ENCODE measurements around the gene AKAP7. TPM values are rescaled to one million over a fixed set of nuclear protein-coding genes. Genes with fewer than 3 reads are reported as not detected.
A peak's percentile ranks its signal among the peaks of the same experiment; 100 is the strongest.
"Not testable (repeated sequence)": the region's sequence is repeated elsewhere in the genome, so short reads cannot be mapped to it uniquely, and the experiment has no call there.

Gene AKAP7
- total RNA-seq: 10.9 TPM
- long read RNA-seq, transcript AKAP7-204 (8 exons, 2,954 nt): major isoform, 7 of 23 reads
- long read RNA-seq, partial matches to known transcripts: 4 of 23 reads
- long read RNA-seq, other reads (novel, unspliced or antisense): 12 of 23 reads

DNA sequence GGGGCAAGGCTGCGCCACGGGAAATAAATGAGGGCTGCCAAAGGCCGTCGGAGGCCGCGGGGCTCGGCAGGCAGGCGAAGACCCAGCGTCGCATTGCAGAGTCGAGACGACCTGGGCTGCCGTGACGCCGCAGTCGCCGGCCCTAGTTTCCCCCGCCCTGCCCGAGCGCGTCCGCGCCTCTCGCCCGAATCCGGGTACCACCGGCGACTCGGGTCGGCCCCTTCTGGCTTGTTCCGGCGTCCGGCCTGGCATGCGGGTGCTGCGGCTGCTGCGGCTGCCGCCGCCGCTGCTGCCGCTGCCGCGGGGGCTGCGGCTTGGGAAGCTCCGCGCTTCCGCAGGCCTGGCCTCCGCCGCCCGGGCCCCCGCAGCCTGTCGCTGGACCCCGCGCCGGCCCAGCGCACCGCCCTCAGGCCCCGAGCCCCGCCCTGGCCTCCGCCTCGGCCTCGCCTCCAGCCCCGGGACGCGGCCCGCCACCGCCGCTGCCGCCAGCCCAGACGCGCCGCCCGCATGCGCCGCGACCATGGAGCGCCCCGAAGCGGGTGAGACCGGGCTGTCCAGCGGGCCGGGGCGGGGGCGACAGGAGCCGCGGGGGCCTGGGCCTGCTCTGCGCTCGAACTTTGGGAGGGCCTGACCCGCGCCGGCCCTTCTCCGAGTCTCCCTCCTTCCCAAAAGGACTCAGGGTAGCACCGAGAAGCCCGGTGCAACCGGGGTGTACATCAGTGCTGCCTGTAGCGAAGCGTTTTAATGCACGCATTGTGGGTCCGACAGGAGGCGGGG, at the start of gene AKAP7:
TSS of gene AKAP7 (plus strand) at position 224 of the 777 bp plus-strand sequence. CDS start at position 521, 297 bp downstream.
- DNase-seq (ENCODE audit: low spot score): peak; percentile 83
- intact Hi-C loops (cut with DNase I): no loop called here

DNA sequence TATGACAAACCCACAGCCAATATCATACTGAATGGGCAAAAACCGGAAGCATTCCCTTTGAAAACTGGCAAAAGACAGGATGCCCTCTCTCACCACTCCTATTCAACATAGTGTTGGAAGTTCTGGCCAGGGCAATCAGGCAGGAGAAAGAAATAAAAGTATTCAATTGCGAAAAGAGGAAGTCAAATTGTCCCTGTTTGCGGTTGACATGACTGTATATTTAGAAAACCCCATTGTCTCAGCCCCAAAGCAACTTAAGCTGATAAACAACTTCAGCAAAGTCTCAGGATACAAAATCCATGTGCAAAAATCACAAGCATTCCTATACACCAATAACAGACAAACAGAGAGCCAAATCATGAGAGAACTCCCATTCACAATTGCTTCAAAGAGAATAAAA, 44.9 kb upstream of the AKAP7 start:
- intact Hi-C loops (cut with DNase I); DNase-seq (ENCODE audit: low spot score): not testable (repeated sequence)

DNA sequence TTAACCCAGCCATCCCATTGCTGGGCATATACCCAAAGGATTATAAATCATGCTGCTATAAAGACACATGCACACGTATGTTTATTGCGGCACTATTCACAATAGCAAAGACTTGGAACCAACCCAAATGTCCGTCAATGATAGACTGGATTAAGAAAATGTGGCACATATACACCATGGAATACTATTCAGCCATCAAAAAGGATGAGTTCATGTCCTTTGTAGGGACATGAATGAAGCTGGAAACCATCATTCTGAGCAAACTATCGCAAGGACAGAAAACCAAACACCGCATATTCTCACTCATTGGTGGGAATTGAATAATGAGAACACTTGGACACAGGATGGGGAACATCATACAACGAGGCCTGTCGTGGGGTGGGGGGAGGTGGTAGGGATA, 43.3 kb upstream of the AKAP7 start:
- intact Hi-C loops (cut with DNase I); DNase-seq (ENCODE audit: low spot score): not testable (repeated sequence)

DNA sequence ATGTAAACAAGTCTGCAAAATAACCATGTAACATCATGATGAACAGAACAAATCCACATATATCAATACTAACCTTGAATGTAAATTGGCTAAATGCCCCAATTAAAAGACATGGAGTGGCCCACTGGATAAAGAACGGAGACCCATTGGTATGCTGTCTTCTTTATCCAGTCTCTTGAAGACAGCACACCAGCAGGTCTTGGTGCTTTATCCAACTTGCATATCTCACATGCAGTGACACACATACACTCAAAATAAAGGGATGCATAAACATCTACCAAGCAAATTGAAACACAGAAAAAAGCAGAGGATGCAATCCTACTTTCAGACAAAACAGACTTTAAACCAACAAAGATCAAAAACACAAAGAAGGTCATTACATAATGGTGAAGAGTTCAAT, 41.9 kb upstream of the AKAP7 start:
- intact Hi-C loops (cut with DNase I): no loop called here
- DNase-seq (ENCODE audit: low spot score): no peak

DNA sequence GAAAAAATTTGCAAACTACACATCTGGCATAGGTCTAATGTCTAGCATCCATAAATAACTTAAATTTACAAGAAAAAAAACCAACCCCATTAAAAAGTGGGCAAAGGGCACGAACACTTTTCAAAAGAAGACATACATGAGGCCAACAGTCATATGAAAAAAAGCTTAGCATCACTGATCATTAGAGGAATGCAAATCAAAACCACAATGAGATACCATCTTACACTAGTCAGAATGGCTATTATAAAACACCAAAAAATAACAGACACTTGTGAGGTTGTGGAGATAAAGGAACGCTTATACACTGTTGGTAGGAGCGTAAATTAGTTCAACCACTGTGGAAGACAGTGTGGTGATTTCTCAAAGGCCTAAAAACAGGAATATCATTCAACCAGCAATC, 38.5 kb upstream of the AKAP7 start:
- intact Hi-C loops (cut with DNase I): no loop called here
- no peak for DNase-seq (ENCODE audit: low spot score)

DNA sequence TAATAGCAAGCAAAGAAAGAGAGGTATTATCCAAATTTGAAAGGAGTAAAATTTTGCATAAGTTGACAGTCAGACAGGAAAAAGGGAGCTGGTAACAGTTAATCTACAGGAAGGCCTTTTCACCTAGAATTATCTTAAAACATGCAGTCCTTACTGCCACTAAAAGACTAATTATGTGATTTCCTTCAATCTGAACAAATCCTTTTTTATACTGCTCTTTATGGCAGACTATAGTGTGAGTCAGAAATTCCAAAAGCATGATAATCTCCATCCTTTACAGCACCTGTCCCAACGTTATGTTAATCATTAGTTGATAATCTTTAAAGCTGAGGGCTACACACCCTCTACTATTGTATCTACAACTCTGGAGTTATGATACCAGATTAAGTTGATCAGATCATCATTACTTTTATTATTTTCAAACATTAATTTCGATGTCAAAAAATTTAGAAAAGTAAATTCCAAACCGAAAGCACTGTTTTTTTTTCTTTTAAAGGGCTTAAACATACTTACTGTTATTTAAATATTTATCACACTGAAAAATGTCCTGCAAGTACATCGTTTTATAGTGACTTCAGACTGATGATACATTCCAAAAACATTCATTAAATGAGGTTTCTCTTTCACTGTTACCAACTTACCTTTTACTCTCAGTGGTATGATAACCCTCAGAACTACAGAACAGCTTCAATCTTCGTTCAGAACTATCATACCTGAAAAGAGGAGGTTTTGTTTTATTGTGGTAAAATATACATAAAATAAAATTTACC, 33.2 kb upstream of the AKAP7 start:
- intact Hi-C loops (cut with DNase I): no loop called here

GRCh38 chr6:131103296-131103695, 32.0 kb upstream of the AKAP7 start:
- intact Hi-C loops (cut with DNase I): no loop called here
- no peak for DNase-seq (ENCODE audit: low spot score)

More for the DNA sequence above, 33.2 kb upstream of the AKAP7 start:
- no peak for DNase-seq (ENCODE audit: low spot score)

- no peak for DNase-seq (ENCODE audit: low spot score)
These were observed 31.4 kb upstream of the AKAP7 start for GRCh38 chr6:131103901-131104300.

GRCh38 chr6:131107151-131107550, 28.1 kb upstream of the AKAP7 start:
- DNase-seq (ENCODE audit: low spot score): no peak
- intact Hi-C loops (cut with DNase I): no loop called here

More at GRCh38 chr6:131103901-131104300, 31.4 kb upstream of the AKAP7 start:
- intact Hi-C loops (cut with DNase I): no loop called here

DNA sequence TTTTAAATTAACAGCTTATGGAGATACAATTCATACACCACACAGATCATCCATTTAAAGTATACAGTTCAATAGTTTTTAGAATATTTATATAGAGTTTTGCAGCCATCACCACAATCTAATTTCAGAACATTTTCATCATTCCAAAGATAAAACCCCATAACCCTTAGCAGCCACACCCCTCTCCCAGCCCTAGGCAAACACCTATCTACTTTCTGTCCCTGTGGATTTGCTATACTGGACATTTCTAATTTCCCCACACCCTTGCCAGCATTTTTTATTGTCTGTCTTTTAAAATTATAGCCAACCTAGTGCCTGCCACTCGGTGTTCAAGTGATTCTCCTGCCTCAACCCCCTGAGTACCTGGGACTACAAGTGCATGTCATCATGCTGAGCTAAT, 23.0 kb upstream of the AKAP7 start:
- no peak for DNase-seq (ENCODE audit: low spot score)
- intact Hi-C loops (cut with DNase I): loop anchor here (10.0 kb wide), 1 partner anchor 47 kb away; the partner anchor contains the start of gene EPB41L2

DNA sequence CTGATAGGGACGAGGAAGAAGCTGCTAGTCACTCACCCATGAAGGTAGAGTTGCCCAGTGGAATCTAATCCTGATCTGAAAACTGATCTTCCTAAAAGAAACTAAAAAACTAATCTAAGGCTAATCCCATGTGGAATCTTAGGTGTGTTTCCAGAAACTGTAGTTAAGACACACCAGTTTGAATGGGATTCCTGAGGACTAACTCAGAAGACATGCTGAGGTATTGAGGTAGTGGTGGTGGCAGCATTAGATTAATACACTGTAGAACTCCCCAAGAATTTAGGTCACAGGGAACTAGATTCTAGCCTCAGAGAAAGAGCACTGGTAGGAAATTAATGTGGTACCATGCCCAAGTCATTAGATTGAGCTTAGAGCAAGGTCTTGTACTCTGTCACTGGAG, 19.6 kb upstream of the AKAP7 start:
- intact Hi-C loops (cut with DNase I): loop anchor here (2.0 to 10.0 kb wide), 2 partner anchors 51 to 231 kb away; partner anchors contain the start of gene EPB41L2
- DNase-seq (ENCODE audit: low spot score): no peak

DNA sequence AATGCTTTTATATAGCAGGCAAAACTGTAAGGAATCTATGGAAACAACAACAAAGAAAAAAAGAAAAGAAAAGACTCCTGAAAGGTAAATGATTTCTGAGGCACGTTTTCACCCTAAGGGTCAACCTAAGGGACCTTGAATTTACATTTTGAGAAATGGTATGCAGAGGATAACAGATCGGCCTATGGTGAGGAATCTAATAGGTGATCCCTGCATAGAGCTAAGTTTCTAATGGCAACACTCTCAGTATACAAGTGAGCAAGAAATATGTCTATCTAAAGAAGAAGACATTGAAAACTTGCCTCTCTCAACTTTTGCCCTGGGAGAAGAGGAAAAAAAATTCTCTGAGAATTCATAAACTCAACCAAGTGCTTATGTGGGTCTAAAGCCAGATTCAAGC, 18.9 kb upstream of the AKAP7 start:
- no peak for DNase-seq (ENCODE audit: low spot score)
- intact Hi-C loops (cut with DNase I): loop anchor here (2.0 to 10.0 kb wide), 2 partner anchors 52 to 232 kb away; partner anchors contain the start of gene EPB41L2

DNA sequence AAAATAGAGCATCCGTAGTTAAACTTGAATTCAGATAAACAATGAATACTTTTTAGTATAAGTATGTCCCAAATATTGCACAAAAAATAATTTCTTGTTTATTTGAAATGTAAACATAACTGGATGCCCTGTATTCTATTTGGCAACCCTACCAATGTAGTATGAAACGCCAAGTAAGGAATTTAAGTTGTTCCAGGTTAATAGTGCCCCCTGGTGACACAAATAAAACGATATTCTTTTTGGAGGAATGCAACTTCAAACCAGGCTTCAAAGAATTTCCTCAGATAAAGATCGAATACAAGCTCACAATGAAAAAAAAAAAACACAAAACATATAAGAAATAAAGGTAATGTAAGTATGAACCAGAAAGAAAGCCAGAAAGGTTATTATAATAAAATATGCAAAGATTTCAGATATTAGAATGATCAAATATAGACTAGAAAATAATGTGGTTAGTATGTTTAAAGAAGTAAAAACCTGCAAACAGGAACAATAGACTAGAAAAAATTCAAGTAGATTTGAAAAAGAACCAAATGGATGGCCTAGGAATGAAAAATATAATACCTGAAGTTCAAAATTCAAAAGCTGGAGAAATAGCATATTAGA, 18.4 kb upstream of the AKAP7 start:
- no peak for DNase-seq (ENCODE audit: low spot score)
- intact Hi-C loops (cut with DNase I): loop anchor here (2.0 to 10.0 kb wide), 2 partner anchors 52 to 232 kb away; partner anchors contain the start of gene EPB41L2

DNA sequence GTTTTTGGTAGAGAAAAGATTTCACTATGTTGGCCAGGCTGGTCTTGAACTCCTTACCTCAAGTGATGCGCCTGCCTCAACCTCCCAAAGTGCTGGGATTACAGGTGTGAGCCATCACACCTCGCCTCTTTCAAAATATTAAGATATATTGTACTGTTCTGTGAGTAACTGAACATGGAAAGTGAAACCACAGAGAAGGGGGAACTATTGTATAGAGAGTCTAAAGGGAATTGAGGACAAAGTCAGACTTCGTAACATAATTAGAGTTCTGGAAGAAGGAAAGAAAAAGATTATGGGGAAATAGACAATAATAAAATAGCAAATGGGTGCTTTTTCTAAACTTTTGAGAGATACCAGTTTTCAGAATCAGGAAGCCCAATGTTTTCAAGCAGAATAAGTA, 17.4 kb upstream of the AKAP7 start:
- no peak for DNase-seq (ENCODE audit: low spot score)
- intact Hi-C loops (cut with DNase I): loop anchor here (2.0 to 10.0 kb wide), 2 partner anchors 53 to 233 kb away; partner anchors contain the start of gene EPB41L2

DNA sequence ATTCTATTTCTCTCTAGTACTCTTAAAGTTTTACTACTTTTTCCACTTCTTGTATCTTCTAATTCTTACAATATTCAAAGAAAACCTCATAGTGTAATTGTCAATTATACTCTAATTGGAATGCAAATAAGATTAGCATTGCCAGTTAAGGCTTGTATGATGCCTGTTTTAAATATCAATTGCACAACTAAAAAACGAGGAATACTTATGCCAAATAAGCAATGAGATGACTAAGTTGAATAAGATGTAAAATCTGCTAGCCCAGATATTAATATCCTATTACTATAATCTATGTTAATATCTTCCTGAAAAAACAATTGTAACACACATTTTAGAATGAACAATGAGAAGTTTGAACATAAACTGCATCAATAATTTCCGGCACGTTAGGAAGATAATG, 13.3 kb upstream of the AKAP7 start:
- DNase-seq (ENCODE audit: low spot score): no peak
- intact Hi-C loops (cut with DNase I): no loop called here

- DNase-seq (ENCODE audit: low spot score): no peak
- intact Hi-C loops (cut with DNase I): no loop called here
These were observed 12.8 kb upstream of the AKAP7 start for GRCh38 chr6:131122516-131122915.

GRCh38 chr6:131124336-131125071, 10.8 kb upstream of the AKAP7 start:
- intact Hi-C loops (cut with DNase I): no loop called here
- no peak for DNase-seq (ENCODE audit: low spot score)

DNA sequence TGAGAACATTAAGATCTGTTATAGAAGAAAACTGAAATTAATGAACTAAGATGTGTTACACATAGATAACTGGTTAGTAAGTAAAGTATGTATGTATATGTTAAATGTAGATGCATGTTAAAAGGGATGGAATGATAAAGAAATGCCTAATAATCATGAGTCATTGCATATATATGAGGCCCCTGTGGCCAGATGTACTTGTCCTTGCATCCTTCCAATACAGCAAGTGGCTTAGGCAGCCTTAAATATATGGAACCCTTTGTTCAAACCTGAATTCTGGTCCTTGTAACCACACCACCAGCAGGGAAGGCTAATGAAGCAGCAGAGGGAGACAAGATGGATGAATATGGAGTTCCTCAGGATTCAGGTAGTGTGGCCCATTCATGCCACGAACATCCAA, 9.8 kb upstream of the AKAP7 start:
- no peak for DNase-seq (ENCODE audit: low spot score)
- intact Hi-C loops (cut with DNase I): no loop called here
